K562 (cell line): ENCODE results near the gene TMEM234.

Source experiments
- ATF7 ChIP-seq: fragments of 450-650 bp; IDR thresholded peaks from 2 replicates; pipeline ENCODE4 v1.7.1; 2014; ENCODE audit warnings: mild to moderate bottlenecking, moderate library complexity
- CREB1 ChIP-seq, 2 experiments: sonication (generic) in 1 of 2; formaldehyde crosslinking in 1 of 2; IDR thresholded peaks; 2 replicates each; pipeline versions ENCODE4 v1.6.1 to v1.8.0; 2012 to 2022; ENCODE audit warnings: inconsistent platforms in 1 of 2, mild to moderate bottlenecking in 1 of 2, missing genetic modification reagents in 1 of 2, moderate library complexity in 1 of 2
- DPF2 ChIP-seq: fragments of 450-650 bp; IDR thresholded peaks from 2 replicates; pipeline ENCODE4 v1.6.1; 2016
- EGR1 ChIP-seq: fragments of 450-650 bp; conservative IDR thresholded peaks from 2 replicates; pipeline ENCODE4 v1.6.1; 2017; ENCODE audit warnings: mild to moderate bottlenecking
- GTF2F1 ChIP-seq: IDR thresholded peaks from 2 replicates; pipeline ENCODE4 v1.6.1; 2011; ENCODE audit warnings: low read depth, low read length, improper control_type of control experiment
- HOXB6 ChIP-seq: fragments of 250-450 bp; sonication (Bioruptor Pico); IDR thresholded peaks from 2 replicates; pipeline ENCODE4 v1.5.1; 2022; ENCODE audit warnings: mild to moderate bottlenecking, borderline replicate concordance
- MAFG ChIP-seq: fragments of 450-650 bp; conservative IDR thresholded peaks from 2 replicates; pipeline ENCODE4 v1.6.1; 2016; ENCODE audit warnings: missing genetic modification characterization, missing compliant biosample characterization
- NCOA4 ChIP-seq: fragments of 450-650 bp; IDR thresholded peaks from 2 replicates; pipeline ENCODE4 v1.6.1; 2018; ENCODE audit warnings: mild to moderate bottlenecking; ENCODE audit not compliant: partially characterized antibody
- ZNF174 ChIP-seq: fragments of 250-450 bp; sonication (Bioruptor Pico); IDR thresholded peaks from 2 replicates; pipeline ENCODE4 v1.4.0; 2020; ENCODE audit warnings: mild to moderate bottlenecking
- TF ChIP-seq, protein P1 (sequence below): fragments of 250-450 bp; sonication (Bioruptor Pico); IDR thresholded peaks from 2 replicates; pipeline ENCODE4 v1.8.0; 2022; ENCODE audit warnings: moderate library complexity, mild to moderate bottlenecking, inconsistent platforms
- TF ChIP-seq, protein P2 (sequence below): sonication (generic); formaldehyde crosslinking; IDR thresholded peaks from 2 replicates; pipeline ENCODE4 v1.8.1; 2022; ENCODE audit warnings: missing genetic modification reagents

DNA sequence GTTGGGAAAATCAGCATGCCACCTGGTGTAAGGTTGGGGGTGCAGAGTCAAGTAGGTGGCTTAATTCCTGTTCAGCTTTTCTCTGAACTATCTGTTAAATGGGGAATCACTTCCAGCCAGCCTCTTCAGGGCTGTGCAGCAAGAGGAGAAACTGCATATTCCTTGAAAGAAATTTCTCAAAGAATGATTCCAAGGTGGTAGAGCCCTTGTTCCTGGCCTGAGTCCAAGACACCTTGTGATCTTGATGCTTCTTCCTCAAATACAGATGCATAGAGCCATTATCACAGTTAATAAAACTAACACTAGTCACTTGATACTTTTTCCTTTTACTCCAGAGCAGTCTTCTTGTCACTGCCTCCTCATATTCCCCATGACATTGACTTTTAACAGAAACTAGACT lies 37.5 kb downstream of the TMEM234 start:
- TF ChIP-seq NCOA4 (no peak), ATF7 (no peak), MAFG (tag) (no peak), GTF2F1 (no peak), DPF2 (no peak), EGR1 (no peak), HOXB6 (no peak), CREB1 (IDR thresholded peaks at IDR 0.05) (no peak), CREB1 (CRISPR knock-in tag; IDR thresholded peaks at IDR 0.05) (no peak), ZNF174 (no peak)
- TF ChIP-seq, protein P1, sequence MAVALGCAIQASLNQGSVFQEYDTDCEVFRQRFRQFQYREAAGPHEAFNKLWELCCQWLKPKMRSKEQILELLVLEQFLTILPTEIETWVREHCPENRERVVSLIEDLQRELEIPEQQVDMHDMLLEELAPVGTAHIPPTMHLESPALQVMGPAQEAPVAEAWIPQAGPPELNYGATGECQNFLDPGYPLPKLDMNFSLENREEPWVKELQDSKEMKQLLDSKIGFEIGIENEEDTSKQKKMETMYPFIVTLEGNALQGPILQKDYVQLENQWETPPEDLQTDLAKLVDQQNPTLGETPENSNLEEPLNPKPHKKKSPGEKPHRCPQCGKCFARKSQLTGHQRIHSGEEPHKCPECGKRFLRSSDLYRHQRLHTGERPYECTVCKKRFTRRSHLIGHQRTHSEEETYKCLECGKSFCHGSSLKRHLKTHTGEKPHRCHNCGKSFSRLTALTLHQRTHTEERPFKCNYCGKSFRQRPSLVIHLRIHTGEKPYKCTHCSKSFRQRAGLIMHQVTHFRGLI (CRISPR knock-in tag) = no peak
- TF ChIP-seq, protein P2, sequence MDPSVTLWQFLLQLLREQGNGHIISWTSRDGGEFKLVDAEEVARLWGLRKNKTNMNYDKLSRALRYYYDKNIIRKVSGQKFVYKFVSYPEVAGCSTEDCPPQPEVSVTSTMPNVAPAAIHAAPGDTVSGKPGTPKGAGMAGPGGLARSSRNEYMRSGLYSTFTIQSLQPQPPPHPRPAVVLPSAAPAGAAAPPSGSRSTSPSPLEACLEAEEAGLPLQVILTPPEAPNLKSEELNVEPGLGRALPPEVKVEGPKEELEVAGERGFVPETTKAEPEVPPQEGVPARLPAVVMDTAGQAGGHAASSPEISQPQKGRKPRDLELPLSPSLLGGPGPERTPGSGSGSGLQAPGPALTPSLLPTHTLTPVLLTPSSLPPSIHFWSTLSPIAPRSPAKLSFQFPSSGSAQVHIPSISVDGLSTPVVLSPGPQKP = no peak
